ENCODE results near the gene NUTF2.

DNA sequence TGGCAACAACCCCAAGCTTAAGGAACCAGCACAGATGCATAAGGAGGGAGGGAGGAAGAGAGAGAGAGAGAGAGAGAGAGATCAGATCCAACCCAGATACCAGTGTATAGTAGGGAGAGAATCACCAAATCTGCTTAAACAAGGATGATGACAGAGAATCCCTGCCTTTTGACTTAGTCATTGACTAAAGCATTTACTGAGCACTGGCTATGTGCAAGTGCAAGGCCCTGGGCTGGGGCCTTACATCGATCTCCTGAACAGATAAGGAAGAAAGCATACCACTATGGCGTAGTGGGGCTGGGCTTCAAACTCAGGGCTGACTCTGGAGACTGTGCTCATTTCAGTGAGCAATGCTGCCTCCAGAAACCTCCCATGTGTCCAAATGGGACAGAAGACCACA, 24.2 kb upstream of the NUTF2 start:
- TF ChIP-seq CTCF (IDR thresholded peaks at IDR 0.05), result no peak
- no peak for TF ChIP-seq POLR2A (IDR thresholded peaks at IDR 0.05)

Measured in Peyer's patch (tissue), 4 donors.